ENCODE results near the gene NUP58. TPM values are rescaled to one million over a fixed set of nuclear protein-coding genes. Genes with fewer than 3 reads are reported as not detected.

Gene NUP58
- total RNA-seq, 1 donor from 2014 or later, result 34.0 TPM

- no peak for DNase-seq (ENCODE audit: low spot score)
Observed at GRCh38 chr13:25377244-25377962, 76.0 kb downstream of the NUP58 start.

- no peak for DNase-seq (ENCODE audit: low spot score)
Observed at GRCh38 chr13:25378528-25378927, 77.1 kb downstream of the NUP58 start.

DNA sequence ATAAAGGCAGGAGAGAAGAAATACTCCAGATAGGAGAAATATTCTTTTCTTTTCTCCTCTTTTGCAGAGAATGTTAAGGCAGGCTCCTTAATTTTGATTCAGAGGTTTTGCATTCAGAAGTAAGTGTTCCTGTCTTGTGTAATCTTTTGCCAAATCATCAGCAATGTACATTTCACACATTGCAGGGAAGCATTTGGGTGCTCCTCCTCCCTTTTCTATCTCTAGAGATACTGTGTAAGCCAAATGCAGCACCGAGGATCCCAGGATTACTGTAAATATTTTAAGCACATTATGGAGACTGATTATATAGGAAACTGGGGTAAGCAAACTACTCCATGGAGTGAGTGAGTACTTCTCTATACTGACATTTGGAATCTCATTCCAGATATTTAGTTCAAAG lies 77.6 kb downstream of the NUP58 start:
- DNase-seq (ENCODE audit: low spot score), result no peak

DNA sequence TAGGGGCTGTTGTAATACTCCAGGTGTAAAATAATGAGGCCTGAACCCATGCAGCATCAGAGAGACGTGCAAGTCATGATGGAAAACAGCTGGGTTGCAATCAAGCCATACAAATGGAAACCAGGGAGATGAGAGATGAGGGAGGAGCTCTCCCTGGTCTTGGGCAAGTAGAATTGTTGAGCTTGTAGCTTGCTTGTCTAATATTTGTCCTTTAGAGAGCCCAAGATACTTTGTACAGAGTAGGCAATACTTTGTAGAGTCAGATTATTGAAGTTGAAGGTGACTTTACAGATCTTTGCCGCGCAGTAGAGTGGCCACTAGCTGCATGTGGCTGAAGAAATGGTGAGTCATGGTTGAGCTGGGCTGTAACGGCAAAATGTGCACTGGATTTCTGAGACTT lies 78.7 kb downstream of the NUP58 start:
- no peak for DNase-seq (ENCODE audit: low spot score)

DNA sequence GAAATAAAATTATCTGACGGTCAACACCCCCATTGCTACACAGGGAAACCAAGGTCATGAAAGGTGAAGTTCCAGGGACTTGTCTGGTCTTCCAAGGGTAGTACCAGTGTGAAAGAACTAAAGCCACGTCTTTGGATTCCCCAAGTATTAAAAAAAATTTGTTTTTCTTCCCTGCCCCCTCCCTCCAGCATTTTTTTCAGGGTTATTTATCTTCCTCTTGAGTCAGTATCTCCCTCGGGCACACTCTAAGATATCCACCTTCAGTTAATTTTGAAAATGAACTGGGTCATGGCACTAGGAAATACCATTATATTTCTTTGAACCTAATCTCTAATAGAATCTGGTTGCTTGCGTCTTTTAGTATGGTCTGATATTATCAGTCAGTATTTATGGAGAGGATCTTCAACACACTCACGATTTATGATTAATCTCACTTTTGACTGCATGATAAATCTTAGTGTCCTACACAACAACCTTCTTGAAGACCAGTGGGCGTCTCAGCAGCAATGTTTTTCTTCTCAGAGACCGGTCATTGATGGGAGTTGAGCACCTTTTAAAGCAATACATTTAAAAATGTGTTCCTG lies 79.4 kb downstream of the NUP58 start:
- DNase-seq (ENCODE audit: low spot score), result no peak

DNA sequence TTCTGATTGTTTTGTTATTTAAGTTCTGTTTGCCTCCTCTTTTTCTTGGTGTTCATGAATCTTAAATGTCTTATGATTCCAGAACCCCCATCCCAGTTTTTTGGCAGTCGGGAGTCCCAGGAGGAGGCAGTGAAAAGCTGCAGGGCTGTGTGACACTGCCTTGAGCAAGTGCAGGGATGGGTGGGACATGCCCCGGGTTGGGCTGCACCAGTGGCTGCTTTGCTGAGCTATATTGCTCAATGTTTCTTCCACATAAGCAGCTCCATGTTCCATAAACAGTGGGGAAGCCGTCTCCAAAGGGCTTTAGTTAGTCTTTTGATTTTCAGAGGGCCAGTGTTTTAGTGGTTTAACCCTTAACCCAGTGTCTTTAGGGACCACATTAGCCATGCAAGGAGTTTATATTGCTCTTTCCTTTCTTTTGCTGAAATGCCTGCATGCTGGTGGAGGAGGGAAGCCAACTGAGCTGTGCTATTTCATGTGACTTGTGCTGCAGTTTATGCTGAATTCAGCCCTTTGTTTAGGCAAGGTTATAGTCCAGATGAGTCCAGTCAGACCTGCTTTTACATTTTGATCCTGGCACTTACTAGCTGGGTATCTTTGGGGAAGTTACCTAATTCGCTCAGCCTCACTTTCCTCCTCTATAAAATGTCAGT lies 83.5 kb downstream of the NUP58 start:
- no peak for DNase-seq (ENCODE audit: low spot score)

GRCh38 chr13:25391932-25392331 lies 90.5 kb downstream of the NUP58 start:
- no peak for DNase-seq (ENCODE audit: low spot score)

Other genes with a start within 250 kb of the NUP58 start
- 0.14 TPM for gene PABPC3, start 205.5 kb upstream of the NUP58 start, total RNA-seq
- gene AMER2, start 129.3 kb upstream of the NUP58 start, total RNA-seq, result not detected
- gene MTMR6, start 14.1 kb upstream of the NUP58 start, total RNA-seq, result 14.0 TPM
- gene ATP8A2, start 70.3 kb downstream of the NUP58 start, total RNA-seq, result 0.29 TPM